Stimulated activated CD4-positive, alpha-beta T cell treated with anti-CD3 and anti-CD28 coated beads, Interleukin-4, amount 100 ng/mL, for 1 hour (primary cell): ENCODE measurements around the gene RHEX.

ENCODE experiments used
- DNase-seq: peaks from one replicate; pipeline ENCODE4 v3.0.0-alpha.2; 2020

Gene RHEX

DNA sequence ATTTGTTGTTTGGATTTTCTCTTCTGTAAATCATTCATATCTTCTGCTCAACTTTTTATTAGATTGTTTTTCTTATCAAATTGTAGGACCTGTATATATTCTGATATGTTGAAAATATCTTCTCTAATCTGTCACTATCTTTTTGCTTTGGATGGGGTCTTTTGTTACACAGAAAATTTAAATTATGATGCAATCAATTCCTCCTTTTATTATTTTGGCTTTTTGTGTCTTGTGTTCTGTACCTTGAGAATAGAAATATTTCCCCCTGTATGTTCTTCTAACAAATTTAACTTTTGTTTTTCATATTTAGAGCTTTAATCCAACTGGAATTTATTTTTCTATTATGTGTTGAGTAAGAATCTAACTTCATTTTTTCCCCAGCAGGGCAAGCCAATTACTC is 67.4 kb downstream of the RHEX start:
- DNase-seq: no peak

DNA sequence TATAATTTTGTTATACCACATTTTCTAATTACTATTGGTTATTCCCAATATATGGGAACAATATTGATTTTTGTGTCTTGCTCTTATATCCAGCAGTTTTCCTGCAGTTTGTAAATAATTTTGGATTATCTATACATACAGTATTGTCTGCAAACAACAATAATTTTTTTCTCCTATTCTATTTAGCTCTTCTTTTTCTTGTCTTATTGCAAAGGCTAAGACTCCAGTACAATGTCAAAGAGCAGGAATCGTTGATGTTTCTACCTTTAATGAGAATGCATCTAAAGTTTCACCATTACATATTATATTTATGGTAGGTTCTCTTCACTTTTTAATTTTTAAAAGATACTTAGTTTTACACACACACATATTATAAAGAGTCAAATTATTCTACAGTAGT is 68.3 kb downstream of the RHEX start:
- DNase-seq: no peak

DNA sequence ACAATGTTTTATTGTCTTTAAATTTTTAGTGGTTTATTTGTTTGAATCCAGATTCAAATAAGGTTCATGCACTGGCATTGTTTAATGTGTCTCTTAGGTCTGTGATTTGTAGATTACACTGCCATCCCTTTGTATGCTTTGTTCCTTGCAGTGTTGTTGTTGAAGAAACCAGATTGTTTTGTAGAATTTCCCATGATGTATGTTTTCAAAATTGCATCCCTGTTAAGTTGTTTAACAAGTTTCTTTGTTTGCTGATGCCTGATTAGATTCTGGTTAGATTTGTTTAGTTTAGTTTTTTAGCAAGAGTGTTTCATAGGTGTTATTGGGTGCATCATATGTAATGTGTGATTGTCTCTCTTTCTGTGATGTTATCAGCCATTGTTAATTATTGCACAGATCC is 69.7 kb downstream of the RHEX start:
- no peak for DNase-seq

DNA sequence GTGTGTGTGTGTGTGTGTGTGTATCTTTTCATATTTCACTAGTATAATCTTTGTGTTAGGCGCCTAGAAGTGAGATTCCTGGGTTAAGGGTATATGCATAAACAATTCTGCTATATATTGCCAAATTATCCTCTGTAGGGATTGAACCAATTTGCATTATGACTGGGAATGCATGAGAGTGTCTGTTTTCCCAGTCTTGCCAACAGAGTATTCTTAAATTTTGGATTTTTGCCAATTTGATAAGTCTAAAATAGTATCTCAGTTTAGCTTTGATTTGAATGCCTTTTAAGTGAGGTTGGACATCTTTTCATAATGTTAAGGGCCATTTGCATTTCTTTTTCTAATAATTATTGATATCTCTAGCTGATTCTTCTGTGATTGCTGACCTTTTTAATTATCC is 72.4 kb downstream of the RHEX start:
- DNase-seq: no peak

DNA sequence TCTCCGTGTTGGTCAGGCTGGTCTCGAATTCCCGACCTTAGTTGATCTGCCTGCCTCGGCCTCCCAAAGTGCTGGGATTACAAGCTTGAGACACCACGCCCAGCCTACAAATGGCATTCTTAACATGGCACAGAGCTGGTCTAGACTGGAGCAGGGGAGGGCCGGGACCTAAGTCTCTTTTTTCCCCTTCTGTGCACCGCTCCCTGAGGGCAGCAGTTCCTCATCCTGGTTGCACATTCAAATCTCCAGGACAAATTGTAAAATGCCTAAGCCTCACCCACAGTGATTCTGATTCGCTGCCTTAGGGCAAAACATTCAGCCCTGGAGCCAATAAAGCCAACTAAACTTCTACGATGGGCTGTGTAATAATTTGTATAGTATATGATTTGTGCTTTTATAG is 74.4 kb downstream of the RHEX start:
- DNase-seq: no peak

DNA sequence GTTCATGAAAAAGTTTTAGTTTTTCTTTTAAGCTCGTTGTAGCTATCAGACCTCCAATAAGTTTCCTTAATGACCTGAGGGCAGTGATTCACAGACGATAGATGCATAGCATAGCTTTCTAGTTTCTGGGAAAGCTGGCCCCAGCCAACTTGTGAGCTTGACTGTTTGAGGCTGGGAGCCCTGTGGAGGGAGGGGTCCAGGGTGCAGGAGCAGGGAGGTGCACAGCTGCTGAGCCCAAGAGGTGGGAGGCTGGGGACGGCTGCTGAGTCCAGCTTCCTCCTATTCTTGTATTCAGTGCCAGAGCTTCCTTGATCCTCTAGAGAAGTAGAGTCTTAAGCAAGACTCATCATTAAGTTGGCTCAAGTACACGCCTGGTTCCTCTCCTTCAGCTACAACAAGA is 75.2 kb downstream of the RHEX start:
- no peak for DNase-seq

DNA sequence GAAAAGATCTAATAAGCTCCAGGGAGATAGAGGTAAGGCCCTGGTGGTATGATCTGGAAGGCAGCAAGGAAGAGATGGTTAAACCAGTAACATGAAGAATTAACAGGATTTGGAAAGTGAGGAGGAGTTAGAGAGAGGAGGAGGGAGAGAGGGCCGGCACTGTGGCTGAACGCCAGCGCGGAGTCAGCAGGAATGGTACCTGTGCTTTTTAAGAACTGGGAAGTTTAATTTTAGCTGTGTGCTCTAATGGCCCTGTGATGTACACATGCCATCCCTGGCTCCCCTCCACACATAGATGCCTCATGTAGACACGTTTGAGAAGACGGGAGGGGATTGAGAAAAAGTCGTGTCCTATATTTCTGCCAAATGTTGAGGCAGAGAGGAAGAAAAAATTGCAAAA is 78.1 kb downstream of the RHEX start:
- DNase-seq: no peak

DNA sequence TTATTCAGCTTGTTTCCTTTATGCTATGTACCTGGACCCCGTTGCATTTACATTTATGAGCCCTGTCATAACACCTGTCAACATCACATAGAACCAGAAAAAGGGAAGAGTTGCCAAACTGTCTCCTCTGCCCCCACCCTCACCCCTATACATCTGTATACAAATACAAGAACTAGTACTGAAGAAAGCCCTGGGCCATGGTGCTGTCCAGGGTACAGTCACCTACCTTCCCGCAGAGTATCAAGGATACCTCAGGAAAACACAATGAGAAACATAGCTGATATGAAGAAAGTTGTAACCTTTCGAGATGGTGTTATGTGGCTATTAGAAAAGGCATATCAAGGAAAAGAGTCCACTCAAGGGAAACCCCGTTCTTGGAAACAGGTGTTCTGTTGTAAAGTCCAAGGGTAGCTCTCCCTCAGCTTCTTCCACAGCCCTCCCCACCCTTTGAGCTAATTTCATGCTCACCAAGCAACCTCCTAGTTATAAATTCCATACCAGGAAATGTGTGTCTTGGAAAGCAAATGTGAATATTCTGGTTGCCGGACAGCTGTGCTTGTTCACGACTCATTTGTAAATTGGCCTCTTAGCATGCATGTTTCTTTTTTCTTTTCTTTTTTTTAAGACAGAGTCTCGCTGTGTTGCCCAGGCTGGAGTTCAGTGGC is 80.9 kb downstream of the RHEX start:
- DNase-seq: no peak

DNA sequence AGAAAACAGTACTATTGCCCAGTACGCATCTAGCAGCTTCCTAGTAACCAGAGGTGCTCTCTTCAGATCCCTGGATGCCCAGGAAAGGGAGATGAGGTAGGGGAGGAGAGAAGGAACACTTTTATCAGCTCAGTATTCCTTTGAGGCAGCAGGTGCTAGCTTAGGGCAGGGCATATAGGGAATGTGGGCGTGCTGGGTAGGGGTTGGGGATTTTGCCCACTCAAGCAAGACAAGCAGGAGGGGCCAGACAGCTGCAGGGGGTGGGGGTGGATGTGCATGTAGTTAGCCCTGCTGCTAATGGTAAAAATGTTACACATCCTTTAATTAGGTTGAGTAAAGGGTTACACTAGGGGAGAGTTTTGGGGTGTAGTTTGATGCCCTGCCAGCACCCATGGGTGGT is 82.3 kb downstream of the RHEX start:
- no peak for DNase-seq

DNA sequence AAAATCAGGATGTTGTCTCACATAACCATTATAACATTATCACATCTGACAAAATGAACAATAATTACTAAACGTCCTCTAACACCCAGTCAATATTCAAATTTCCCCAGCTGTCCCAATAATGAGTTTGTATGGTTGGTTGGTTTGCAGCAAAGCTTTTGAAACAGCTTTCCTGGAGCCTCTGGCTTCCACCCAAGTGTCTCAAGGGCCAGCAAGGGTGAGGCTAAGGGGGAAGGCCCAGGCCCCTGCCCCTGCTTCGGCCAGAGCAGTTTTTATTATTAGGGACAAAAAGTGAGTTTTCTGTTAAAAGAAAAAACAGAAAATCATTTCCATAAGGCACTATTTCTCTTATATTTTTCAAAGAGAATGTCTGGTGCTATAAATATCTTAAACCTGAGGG is 83.3 kb downstream of the RHEX start:
- no peak for DNase-seq

DNA sequence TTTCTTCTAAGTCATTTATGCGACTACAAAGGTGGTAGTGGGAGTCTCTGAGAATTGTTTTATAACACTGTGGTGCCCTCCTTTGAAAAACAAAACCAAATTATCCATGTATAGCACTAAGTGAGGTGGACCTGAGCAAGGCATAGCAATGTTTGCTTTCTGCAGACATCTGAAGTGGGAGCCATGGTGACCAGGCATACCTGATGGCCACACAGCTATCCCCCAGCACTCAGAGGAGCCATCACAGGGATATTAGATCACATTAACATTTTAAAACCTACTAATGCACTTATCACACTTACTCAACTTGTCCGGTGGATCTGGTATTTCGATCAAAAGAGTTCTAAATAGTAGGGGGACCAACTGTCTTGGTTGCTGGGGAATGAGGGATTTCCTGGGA is 89.0 kb downstream of the RHEX start:
- DNase-seq: no peak

DNA sequence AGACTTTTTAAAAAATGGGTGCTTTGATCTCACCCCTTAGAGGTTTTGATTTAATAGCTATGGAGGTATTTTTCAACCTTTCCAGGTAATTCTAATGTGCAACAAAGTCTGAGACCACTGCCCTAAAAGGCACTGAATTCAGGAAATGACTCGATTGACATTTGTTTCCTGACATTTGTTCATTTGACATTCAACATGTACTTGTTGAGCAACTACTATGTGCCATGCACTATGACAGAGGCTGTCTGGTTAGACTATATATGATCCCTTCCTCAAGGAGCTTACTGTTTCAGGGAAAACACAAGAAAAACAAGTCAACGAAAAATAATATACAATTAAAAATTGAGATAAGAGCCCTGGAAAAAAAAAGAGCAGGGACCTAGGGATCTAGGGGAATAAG is 89.8 kb downstream of the RHEX start:
- DNase-seq: no peak

DNA sequence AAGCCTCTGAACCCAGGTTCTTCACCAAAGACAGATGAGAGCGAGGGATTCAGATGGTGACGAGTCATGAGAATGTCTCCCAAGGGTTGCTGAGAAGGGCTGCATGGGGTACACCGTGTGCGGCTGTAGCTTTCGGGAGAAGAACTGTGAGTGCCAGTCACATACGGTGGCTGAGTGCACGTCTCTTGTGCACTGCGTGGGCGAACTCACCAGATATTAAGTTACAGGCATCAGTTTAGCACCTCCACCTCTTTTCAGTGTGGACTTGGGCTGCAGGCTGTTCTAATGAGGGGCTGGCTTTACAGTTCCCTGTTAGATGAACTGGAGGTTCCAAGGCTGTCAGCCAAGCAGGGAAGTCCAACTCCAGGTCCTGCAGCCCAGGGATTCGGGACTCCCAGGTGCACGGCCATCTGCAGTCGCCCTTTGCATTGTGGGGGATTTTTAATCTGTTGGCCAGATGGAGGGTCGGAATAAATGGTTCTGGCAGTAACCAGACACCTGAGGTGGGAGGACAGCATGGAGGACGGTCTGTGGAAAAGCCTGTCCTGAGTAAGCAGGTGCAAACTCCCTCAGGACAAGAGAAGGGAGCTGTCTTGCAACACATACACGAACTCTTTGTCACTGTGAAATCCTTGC is 90.7 kb downstream of the RHEX start:
- DNase-seq: no peak

DNA sequence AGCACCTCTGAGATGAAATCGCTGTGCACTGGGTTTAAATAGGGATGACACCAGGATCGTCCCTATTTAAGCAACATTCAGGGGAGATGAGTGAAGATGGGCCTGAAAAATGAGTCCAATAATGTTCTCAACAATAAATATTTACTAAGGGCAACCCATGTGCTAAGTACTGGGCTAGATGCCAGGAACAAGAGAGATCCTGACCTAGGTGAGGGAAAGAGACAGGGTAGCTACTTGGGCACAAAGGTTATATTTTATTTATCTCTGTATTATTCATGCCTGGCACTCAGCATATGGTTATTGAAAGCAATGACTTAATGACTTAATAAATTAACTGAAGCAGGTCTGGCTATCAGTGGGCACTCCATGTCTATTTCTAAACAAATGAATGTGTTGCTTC is 91.6 kb downstream of the RHEX start:
- DNase-seq: no peak

DNA sequence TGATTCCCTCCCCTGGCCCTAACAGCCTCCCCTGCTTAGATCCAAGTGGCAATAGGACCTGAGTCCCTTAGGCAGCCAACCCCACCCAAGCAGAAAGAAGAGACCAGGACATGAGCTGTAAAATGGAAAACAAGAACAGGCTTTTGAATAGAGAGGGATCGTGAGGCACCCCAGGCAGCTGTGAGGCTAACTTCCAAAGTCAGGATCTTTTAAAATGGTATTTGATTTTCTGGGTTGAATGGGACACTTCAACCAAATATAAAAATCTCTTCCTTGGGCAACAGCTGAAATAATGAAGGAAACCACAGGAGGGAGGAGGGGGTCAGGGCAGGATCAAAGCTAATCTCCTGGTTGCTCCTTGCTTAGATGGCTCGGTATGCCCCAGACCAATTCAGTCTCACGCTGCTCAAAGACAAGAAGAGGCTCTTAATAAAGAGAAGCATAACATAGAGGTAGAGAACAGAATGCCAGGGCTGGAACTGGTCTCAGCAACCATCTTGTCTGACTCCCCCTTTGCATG is 92.9 kb downstream of the RHEX start:
- DNase-seq: no peak
